Measurements from ENCODE around the gene FHIT.
A peak's percentile ranks its signal among the peaks of the same experiment; 100 is the strongest.

Gene FHIT

GRCh38 chr3:60497902-60498301, 753.4 kb downstream of the FHIT start:
- DNase-seq (ENCODE audit: low read depth, low spot score) = no peak

GRCh38 chr3:60490992-60491391, 760.3 kb downstream of the FHIT start:
- no peak for DNase-seq (ENCODE audit: low read depth, low spot score)

- no peak for DNase-seq (ENCODE audit: low read depth, low spot score)
Observed at GRCh38 chr3:60475096-60475495, 776.2 kb downstream of the FHIT start.

GRCh38 chr3:60469481-60469880, 781.8 kb downstream of the FHIT start:
- no peak for DNase-seq (ENCODE audit: low read depth, low spot score)

GRCh38 chr3:60463685-60464084, 787.6 kb downstream of the FHIT start:
- no peak for DNase-seq (ENCODE audit: low read depth, low spot score)

- DNase-seq (ENCODE audit: low read depth, low spot score) = no peak
Observed at GRCh38 chr3:60461267-60461666, 790.0 kb downstream of the FHIT start.

- DNase-seq (ENCODE audit: low read depth, low spot score) = no peak
Observed at GRCh38 chr3:60456180-60456579, 795.1 kb downstream of the FHIT start.

- DNase-seq (ENCODE audit: low read depth, low spot score) = no peak
Observed at GRCh38 chr3:60453326-60453725, 797.9 kb downstream of the FHIT start.

GRCh38 chr3:60448696-60449095, 802.6 kb downstream of the FHIT start:
- no peak for DNase-seq (ENCODE audit: low read depth, low spot score)

GRCh38 chr3:60445446-60445845, 805.8 kb downstream of the FHIT start:
- no peak for DNase-seq (ENCODE audit: low read depth, low spot score)

GRCh38 chr3:60444898-60445437, 806.3 kb downstream of the FHIT start:
- DNase-seq (ENCODE audit: low read depth, low spot score) = no peak

GRCh38 chr3:60440869-60441268, 810.4 kb downstream of the FHIT start:
- DNase-seq (ENCODE audit: low read depth, low spot score) = no peak

- DNase-seq (ENCODE audit: low read depth, low spot score) = no peak
Observed at GRCh38 chr3:60435941-60436650, 815.2 kb downstream of the FHIT start.

- no peak for DNase-seq (ENCODE audit: low read depth, low spot score)
Observed at GRCh38 chr3:60434950-60435349, 816.3 kb downstream of the FHIT start.

GRCh38 chr3:60434323-60434722, 816.9 kb downstream of the FHIT start:
- DNase-seq (ENCODE audit: low read depth, low spot score) = no peak

- peak; percentile 36 for DNase-seq (ENCODE audit: low read depth, low spot score)
Observed at GRCh38 chr3:60431599-60431958, 819.7 kb downstream of the FHIT start.

- no peak for DNase-seq (ENCODE audit: low read depth, low spot score)
Observed at GRCh38 chr3:60430205-60430604, 821.0 kb downstream of the FHIT start.

- no peak for DNase-seq (ENCODE audit: low read depth, low spot score)
Observed at GRCh38 chr3:60427109-60427508, 824.1 kb downstream of the FHIT start.

GRCh38 chr3:60424942-60425341, 826.3 kb downstream of the FHIT start:
- DNase-seq (ENCODE audit: low read depth, low spot score) = no peak

- no peak for DNase-seq (ENCODE audit: low read depth, low spot score)
Observed at GRCh38 chr3:60424034-60424433, 827.2 kb downstream of the FHIT start.

GRCh38 chr3:60423556-60423955, 827.7 kb downstream of the FHIT start:
- DNase-seq (ENCODE audit: low read depth, low spot score) = no peak

GRCh38 chr3:60421749-60422446, 829.4 kb downstream of the FHIT start:
- DNase-seq (ENCODE audit: low read depth, low spot score) = no peak

GRCh38 chr3:60417576-60417975, 833.7 kb downstream of the FHIT start:
- DNase-seq (ENCODE audit: low read depth, low spot score) = no peak
